Measurements from ENCODE around the gene LIMD2.
"Not testable (repeated sequence)": the region's sequence is repeated elsewhere in the genome, so short reads cannot be mapped to it uniquely, and the experiment has no call there.

The LIMD2 gene

DNA sequence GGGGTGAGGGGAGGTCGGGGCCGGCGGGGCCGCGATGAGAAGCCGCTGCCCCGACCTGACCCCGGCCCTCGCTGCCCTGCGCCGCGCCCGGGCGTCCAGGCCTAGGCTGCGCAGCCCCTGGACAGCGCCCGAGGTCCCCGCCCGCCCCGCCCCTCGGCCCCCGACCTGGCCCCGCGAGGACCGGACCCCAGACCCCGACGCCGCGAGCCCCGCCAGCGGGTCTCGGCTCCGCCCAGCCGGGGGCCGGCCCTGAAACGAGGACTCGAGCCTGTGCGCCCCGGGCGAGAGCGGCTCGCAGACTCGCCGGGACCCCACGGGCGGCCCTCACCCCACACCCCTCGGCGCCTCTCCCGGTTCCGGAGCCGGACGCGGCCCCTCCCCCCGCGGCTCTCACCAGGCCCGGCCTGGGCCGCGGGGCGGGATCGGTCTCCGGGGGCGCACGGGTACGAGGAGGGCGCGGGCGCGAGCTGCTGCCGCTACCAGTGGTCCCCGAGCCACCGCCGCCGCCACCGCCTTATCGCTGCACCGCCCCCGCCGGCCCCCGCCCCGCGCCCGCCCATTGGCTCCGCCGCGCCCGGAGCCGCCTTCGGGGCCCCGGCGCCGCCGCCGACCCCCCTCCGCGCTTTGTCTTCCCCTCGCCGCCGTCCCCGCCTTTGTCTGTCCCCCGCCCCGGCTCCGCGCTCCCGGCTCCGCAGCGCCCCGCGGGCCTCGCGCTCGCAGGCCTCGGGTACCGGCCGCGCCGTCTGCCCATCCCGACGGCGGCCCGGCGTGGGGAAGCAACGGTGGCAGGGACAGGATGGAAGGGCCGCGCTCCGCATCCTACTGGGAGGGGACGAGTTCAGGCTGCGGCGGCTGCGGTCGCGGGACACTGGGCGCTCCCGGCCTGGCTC is at the start of gene LIMD2:
Gene LIMD2 (minus strand): TSS at position 488 of the 890 bp plus-strand sequence. CDS start 827 bp downstream, outside the sequence.
- no peak for DNase-seq (ENCODE audit: extremely low read depth, low read depth)
- H3K4me3 ChIP-seq (replicated peaks; ENCODE audit: low read depth, low read length), result peak within 1 kb of the TSS; percentile 42
- TF ChIP-seq, protein P1, sequence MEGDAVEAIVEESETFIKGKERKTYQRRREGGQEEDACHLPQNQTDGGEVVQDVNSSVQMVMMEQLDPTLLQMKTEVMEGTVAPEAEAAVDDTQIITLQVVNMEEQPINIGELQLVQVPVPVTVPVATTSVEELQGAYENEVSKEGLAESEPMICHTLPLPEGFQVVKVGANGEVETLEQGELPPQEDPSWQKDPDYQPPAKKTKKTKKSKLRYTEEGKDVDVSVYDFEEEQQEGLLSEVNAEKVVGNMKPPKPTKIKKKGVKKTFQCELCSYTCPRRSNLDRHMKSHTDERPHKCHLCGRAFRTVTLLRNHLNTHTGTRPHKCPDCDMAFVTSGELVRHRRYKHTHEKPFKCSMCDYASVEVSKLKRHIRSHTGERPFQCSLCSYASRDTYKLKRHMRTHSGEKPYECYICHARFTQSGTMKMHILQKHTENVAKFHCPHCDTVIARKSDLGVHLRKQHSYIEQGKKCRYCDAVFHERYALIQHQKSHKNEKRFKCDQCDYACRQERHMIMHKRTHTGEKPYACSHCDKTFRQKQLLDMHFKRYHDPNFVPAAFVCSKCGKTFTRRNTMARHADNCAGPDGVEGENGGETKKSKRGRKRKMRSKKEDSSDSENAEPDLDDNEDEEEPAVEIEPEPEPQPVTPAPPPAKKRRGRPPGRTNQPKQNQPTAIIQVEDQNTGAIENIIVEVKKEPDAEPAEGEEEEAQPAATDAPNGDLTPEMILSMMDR (IDR thresholded peaks at IDR 0.05; ENCODE audit: low read depth, low read length, missing control alignments), result no peak

DNA sequence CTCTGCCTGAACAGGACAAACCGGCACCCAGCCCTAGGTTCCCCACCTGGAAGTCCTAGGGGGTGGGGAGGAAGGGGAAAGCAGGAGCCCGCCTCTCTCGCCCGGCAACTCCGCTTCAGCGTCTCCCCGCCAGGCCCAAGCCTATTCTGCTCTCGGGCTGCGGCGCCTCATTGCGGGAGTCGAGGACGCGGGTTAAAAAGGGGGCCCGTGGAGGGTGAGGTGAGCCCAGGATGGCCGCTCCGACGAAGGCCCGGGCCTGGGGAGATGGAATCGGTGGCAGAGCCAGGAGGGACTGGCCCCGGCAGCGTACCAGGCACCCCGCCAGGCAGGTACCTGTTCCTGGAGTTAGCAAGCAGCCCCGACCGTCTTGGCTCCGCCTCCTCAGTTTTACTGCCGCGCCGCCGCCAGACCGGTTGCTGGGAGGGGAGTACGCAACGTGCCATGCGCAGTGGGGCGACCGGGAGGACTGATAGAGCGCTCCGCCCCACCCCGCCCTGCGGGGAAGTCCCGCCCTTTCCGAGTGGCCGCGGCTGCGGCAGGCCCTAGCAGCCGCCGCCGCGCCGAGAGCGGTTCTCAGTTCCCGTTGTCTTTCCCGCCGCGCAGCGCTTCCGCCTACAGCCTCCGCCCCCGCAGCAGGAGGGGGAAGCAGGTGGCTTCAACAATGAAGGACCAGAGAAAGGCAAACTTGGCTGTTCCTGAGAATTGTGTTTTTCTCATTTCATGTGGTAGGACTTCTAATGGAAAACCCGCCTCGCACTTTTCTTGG is 41.7 kb upstream of the LIMD2 start, which contains the start of gene STRADA:
Gene STRADA (minus strand): TSS at position 392 of the 766 bp plus-strand sequence. CDS start 13,430 bp downstream, outside the sequence.
- H3K4me3 ChIP-seq (replicated peaks; ENCODE audit: low read depth, low read length), result peak within 1 kb of the TSS; percentile 71
- TF ChIP-seq, protein P1 (IDR thresholded peaks at IDR 0.05; ENCODE audit: low read depth, low read length, missing control alignments), result no peak
- peak; percentile 90 for DNase-seq (ENCODE audit: extremely low read depth, low read depth)

DNA sequence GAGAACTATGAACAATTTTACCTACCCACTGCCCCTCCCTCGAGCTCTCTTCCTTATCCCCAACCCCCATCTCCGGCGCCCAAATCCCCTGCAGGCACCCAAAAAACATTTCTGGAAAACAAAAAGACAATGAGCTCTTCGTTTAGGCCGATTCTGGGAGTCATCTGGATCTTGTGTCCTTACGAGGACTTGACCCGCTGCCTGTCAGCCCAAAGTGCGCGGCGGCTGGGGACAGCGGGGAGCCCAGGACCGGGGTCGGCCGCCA is 41.1 kb upstream of the LIMD2 start:
- TF ChIP-seq, protein P1 (IDR thresholded peaks at IDR 0.05; ENCODE audit: low read depth, low read length, missing control alignments), result no peak
- peak overlapping the region; percentile 71 for H3K4me3 ChIP-seq (replicated peaks; ENCODE audit: low read depth, low read length)

DNA sequence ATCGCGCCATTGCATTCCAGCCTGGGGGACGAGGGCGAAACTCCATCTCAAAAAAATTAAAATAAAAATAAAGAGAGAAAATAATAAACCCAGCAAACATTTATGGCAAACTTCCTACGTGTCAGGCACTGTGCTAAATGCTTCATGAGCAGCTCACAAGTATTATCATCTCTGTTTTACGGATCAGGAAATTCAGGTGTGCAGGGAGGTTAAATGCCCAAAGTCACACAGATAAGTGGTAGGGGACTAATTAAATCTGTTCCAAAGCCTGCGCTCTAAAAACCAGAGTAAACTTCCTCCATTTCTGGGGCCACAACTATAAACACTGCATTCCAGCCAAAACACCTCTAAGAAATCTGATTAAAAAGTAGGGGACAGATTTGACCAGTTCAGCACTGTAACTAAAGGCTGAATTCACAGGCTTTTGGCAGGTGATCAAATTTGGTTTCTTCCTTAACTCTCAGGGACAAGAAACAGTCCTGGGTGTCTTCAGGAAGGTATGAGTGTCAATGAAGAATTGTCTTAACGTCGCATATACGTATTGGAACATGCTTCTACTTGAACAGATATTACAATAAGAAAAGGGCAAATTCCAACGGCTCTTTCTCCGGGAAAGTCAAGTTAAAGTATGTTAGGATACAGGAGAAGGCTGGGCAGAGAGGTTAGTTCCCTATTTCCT is 40.7 kb upstream of the LIMD2 start:
- peak overlapping the region; percentile 71 for H3K4me3 ChIP-seq (replicated peaks; ENCODE audit: low read depth, low read length)
- TF ChIP-seq, protein P1 (IDR thresholded peaks at IDR 0.05; ENCODE audit: low read depth, low read length, missing control alignments), result no peak
- DNase-seq (ENCODE audit: extremely low read depth, low read depth), result no peak

More for the DNA sequence above, 41.1 kb upstream of the LIMD2 start:
- no peak for DNase-seq (ENCODE audit: extremely low read depth, low read depth)

DNA sequence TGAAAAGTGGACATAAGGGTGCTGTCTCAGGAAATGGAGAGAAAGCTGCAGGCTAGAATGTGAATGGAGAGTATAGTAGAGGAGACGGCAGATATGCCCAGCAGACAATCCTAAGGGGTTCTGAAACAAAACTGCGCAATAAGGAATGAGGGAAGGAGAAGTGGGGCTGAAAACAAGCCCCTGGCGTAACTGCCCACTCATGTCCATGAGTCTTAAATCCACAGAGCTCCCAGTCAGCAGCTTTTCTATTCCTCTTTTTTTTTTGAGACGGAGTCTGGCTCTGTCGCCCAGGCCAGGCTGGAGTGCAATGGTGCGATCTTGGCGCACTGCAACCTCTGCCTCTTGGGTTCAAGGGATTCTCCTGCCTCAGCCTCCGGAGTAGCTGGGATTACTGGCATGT is 35.8 kb upstream of the LIMD2 start:
- TF ChIP-seq, protein P1 (IDR thresholded peaks at IDR 0.05; ENCODE audit: low read depth, low read length, missing control alignments), result no peak
- DNase-seq (ENCODE audit: extremely low read depth, low read depth), result no peak
- no peak overlapping the region for H3K4me3 ChIP-seq (replicated peaks; ENCODE audit: low read depth, low read length)

DNA sequence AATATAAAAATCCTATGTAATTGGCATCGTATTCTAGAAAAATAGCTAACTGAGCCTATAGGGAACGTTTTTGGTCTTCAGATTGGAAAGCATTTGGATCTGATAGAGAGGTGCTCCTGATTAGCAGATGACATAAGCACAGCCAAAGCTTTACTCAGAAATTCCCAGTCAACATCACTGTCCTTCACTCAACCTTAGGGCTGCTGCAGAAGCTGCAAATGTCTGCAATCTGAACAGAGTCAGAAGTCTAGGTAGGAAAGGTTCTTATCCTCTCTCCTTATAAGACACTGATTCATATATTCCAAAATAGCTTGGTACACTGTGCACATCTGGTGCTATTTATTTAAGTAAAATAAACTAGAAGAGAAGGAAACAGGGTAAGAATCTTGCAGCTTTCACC is 22.5 kb upstream of the LIMD2 start:
- DNase-seq (ENCODE audit: extremely low read depth, low read depth), result no peak
- TF ChIP-seq, protein P1 (IDR thresholded peaks at IDR 0.05; ENCODE audit: low read depth, low read length, missing control alignments), result no peak
- no peak overlapping the region for H3K4me3 ChIP-seq (replicated peaks; ENCODE audit: low read depth, low read length)

DNA sequence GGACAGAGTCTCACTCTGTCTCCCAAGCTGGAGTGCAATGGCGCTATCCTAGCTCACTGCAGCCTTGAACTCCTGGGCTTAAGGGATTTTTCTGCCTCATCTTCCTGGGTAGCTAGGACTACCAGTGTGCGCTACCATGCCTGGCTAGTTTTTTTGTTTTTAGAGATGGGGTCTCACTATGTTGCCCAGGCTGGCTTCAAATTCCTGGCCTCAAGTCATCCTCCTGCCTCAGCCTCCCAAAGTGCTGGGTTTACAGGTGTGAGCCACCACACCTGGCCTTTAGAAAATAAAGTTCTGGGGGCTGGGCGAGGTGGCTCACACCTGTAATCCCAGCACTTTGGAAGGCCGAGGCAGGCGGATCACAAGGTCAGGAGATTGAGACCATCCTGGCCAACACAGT is 20.3 kb upstream of the LIMD2 start:
- not testable (repeated sequence) for H3K4me3 ChIP-seq (replicated peaks; ENCODE audit: low read depth, low read length); DNase-seq (ENCODE audit: extremely low read depth, low read depth)

Measured in HFF-Myc (cell line).